K562 (cell line): ENCODE results near the gene NEDD8. TPM values are rescaled to one million over a fixed set of nuclear protein-coding genes. Genes with fewer than 3 reads are reported as not detected.

Experiments
- AFF4 ChIP-seq: sonication (generic); formaldehyde crosslinking; IDR thresholded peaks from 2 replicates; pipeline ENCODE4 v1.8.0; 2023; ENCODE audit warnings: mild to moderate bottlenecking, missing genetic modification reagents
- ELF1 ChIP-seq: fragments of 200-800 bp; sonication (Bioruptor generic); IDR thresholded peaks from 2 replicates; pipeline ENCODE4 v1.6.1; 2016; ENCODE audit warnings: missing genetic modification characterization, missing compliant biosample characterization
- HMBOX1 ChIP-seq: sonication (generic); IDR thresholded peaks from 2 replicates; pipeline ENCODE4 v1.6.1; 2016
- ID3 ChIP-seq, 2 experiments: fragments of 250-450 bp in 1 of 2; fragments of 450-650 bp in 1 of 2; sonication (Bioruptor Pico) in 1 of 2; IDR thresholded peaks; 2 replicates each; pipeline versions ENCODE4 v1.6.1 to v1.8.0; 2016 to 2021; ENCODE audit warnings: mild to moderate bottlenecking in 2 of 2, moderate library complexity in 2 of 2, missing compliant biosample characterization in 1 of 2, missing genetic modification characterization in 1 of 2
- LCOR ChIP-seq: sonication (generic); formaldehyde crosslinking; IDR thresholded peaks from 2 replicates; pipeline ENCODE4 v1.8.0; 2022; ENCODE audit warnings: mild to moderate bottlenecking, missing genetic modification reagents
- PHF20 ChIP-seq: fragments of 450-650 bp; IDR thresholded peaks from 2 replicates; pipeline ENCODE4 v1.6.1; 2018; ENCODE audit not compliant: partially characterized antibody
- ZBTB40 ChIP-seq, 2 experiments: fragments of 450-650 bp in 1 of 2; sonication (generic) in 1 of 2; formaldehyde crosslinking in 1 of 2; IDR thresholded peaks; 2 replicates each; pipeline versions ENCODE4 v1.7.1 to v1.9.0; 2016 to 2022; ENCODE audit warnings: inconsistent platforms in 1 of 2, mild to moderate bottlenecking in 1 of 2, missing genetic modification reagents in 1 of 2
- ZBTB9 ChIP-seq: fragments of 450-650 bp; formaldehyde crosslinking; IDR thresholded peaks from 2 replicates; pipeline ENCODE4 v1.4.0; 2020; ENCODE audit warnings: mild to moderate bottlenecking, moderate library complexity
- polyA plus RNA-seq, 8 experiments: library from polyadenylated mRNA; depleted of rRNA in 4 of 8; stranded (reverse) in 5 of 8; unstranded in 3 of 8; fragments of >200 nt; fragmentation: Nextera tagmentation in 2 of 8; fragmentation: Illumina TruSeq in 1 of 8; extraction: Ambion mirVana in 2 of 8; extraction: Trizol in 1 of 8; gene quantifications; 2 replicates each; pipeline versions ENCODE4 v1.2.1 to v1.2.3, GENCODE V29; 2011 to 2014; ENCODE audit warnings: inconsistent platforms in 1 of 8, missing spikeins in 1 of 8
- total RNA-seq, 7 experiments: library from RNA; depleted of rRNA in 6 of 7; stranded (reverse); fragments of >200 nt in 6 of 7; fragmentation: Illumina TruSeq in 2 of 7; extraction: Trizol in 2 of 7; gene quantifications; 2 replicates each; pipeline versions ENCODE4 v1.2.1 to v1.2.3, GENCODE V29; 2011 to 2021; ENCODE audit warnings: low replicate concordance in 1 of 7

Gene NEDD8
- total and polyA plus RNA-seq, 9 of the 15 experiments (the other 6 are each of a cell fraction or from before 2014, with no cell fraction given), result 142 to 691 (median 260) TPM

- no peak for TF ChIP-seq AFF4 (CRISPR knock-in tag)
- TF ChIP-seq ZBTB40 (IDR thresholded peaks at IDR 0.05), result peak; percentile 93
- TF ChIP-seq ZBTB40 (CRISPR knock-in tag; IDR thresholded peaks at IDR 0.05), result no peak
- no peak for TF ChIP-seq ZBTB9 (CRISPR knock-in tag)
- peak; percentile 45; the same call in 1 of the 2 replicates for TF ChIP-seq HMBOX1
- TF ChIP-seq PHF20, result peak; percentile 49
- TF ChIP-seq ID3 (CRISPR knock-in tag; IDR thresholded peaks at IDR 0.05), result no peak
- TF ChIP-seq ID3 (tag; IDR thresholded peaks at IDR 0.05), result no peak
- no peak; the same call in 1 of the 2 replicates for TF ChIP-seq LCOR (CRISPR knock-in tag)
- peak; percentile 61; the same call in 1 of the 2 replicates for TF ChIP-seq ELF1 (tag)
These were observed 724 bp upstream of the NEDD8 start, which contains the start of gene GMPR2 (continued) for GRCh38 chr14:24232645-24233537.
